ENCODE results near the gene HOMER3. TPM values are rescaled to one million over a fixed set of nuclear protein-coding genes. Genes with fewer than 3 reads are reported as not detected.
"Not testable (repeated sequence)": the region's sequence is repeated elsewhere in the genome, so short reads cannot be mapped to it uniquely, and the experiment has no call there.

Gene HOMER3
- total RNA-seq, 1 donor from 2014 or later: 54.8 TPM

DNA sequence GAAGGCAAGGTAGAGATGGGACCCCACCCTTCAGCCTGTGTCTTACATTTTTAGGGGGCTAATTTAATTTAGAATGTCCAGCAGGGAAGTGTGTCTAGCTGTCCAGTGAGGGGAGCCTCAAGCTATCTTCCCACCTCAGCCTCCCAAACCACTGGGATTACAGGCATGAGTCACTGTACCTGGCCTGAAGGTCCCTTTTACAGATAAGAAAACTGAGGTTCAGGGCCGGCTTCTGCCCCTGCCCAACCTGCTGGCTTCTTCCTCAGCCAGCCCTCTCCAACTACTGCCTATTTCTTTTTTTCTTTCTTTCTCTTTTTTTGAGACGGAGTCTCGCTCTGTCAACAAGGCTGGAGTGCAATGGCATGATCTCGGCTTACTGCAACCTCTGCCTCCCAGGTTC, 19.4 kb upstream of the HOMER3 start:
- peaks cover 16 to 25% (median 21%) of the 10 kb centered on the region in 3 donors for H3K27me3 ChIP-seq (ENCODE audit: control insufficient read depth in 3 of 3, insufficient read depth in 3 of 3, low read length in 3 of 3)
- peaks cover 0 to 3% (median 0%) of the 10 kb centered on the region in 3 donors for H3K4me1 ChIP-seq (ENCODE audit: control insufficient read depth in 3 of 3, insufficient read depth in 3 of 3, low read length in 3 of 3)
- H3K9ac ChIP-seq (ENCODE audit: low read depth in 1 of 3, low read length in 3 of 3): no peak overlapping the region
- no peak overlapping the region for H3K4me3 ChIP-seq (ENCODE audit: low read length in 3 of 3)
- no peaks in the 10 kb centered on the region for H3K9me3 ChIP-seq (ENCODE audit: control insufficient read depth in 3 of 3, low read length in 3 of 3)
- no peak overlapping the region for H3K27ac ChIP-seq (ENCODE audit: low read depth, low read length)
- H3K36me3 ChIP-seq (ENCODE audit: control insufficient read depth in 3 of 3, insufficient read depth in 3 of 3, low read length in 3 of 3): no peaks in the 10 kb centered on the region

- Histone ChIP-seq H3K27ac (ENCODE audit: low read depth, low read length) (no peak overlapping the region), H3K9ac (ENCODE audit: low read depth in 1 of 3, low read length in 3 of 3) (no peak overlapping the region), H3K9me3 (ENCODE audit: control insufficient read depth in 3 of 3, low read length in 3 of 3) (no peaks in the 10 kb centered on the region), H3K36me3 (ENCODE audit: control insufficient read depth in 3 of 3, insufficient read depth in 3 of 3, low read length in 3 of 3) (no peaks in the 10 kb centered on the region), H3K4me3 (ENCODE audit: low read length in 3 of 3) (no peak overlapping the region), H3K4me1 (ENCODE audit: control insufficient read depth in 3 of 3, insufficient read depth in 3 of 3, low read length in 3 of 3) (peaks cover 0 to 8% (median 3%) of the 10 kb centered on the region in 3 donors), H3K27me3 (ENCODE audit: control insufficient read depth in 3 of 3, insufficient read depth in 3 of 3, low read length in 3 of 3) (peaks cover 0 to 2% (median 0%) of the 10 kb centered on the region in 3 donors)
Observed at GRCh38 chr19:18955042-18955441, 14.0 kb upstream of the HOMER3 start.

DNA sequence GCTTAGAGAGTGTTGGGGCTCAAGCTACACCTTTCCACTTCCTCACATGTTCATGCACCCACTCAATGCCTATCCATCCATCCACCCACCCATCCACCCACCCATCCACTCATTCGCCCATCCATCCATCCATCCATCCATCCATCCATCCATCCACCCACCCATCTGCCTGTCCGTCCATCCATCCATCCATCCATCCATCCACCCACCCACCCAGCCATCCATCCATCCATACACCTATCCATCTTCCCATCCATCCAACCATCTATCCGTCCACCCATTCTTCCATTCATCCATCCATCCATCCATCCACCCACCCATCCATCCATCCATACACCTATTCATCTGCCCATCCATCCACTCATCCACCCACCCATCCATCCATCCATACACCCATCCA, 13.1 kb upstream of the HOMER3 start:
- Histone ChIP-seq H3K9ac (ENCODE audit: low read depth in 1 of 3, low read length in 3 of 3) (no peak overlapping the region), H3K36me3 (ENCODE audit: control insufficient read depth in 3 of 3, insufficient read depth in 3 of 3, low read length in 3 of 3) (no peaks in the 10 kb centered on the region), H3K4me3 (ENCODE audit: low read length in 3 of 3) (no peak overlapping the region), H3K4me1 (ENCODE audit: control insufficient read depth in 3 of 3, insufficient read depth in 3 of 3, low read length in 3 of 3) (peaks cover 0 to 8% (median 3%) of the 10 kb centered on the region in 3 donors), H3K27ac (ENCODE audit: low read depth, low read length) (no peak overlapping the region), H3K27me3 (ENCODE audit: control insufficient read depth in 3 of 3, insufficient read depth in 3 of 3, low read length in 3 of 3) (peaks cover 0 to 2% (median 0%) of the 10 kb centered on the region in 3 donors), H3K9me3 (ENCODE audit: control insufficient read depth in 3 of 3, low read length in 3 of 3) (no peaks in the 10 kb centered on the region)

GRCh38 chr19:18952364-18953003, 11.5 kb upstream of the HOMER3 start:
- H3K9ac ChIP-seq (ENCODE audit: low read depth in 1 of 3, low read length in 3 of 3); H3K36me3 ChIP-seq (ENCODE audit: control insufficient read depth in 3 of 3, insufficient read depth in 3 of 3, low read length in 3 of 3); H3K4me1 ChIP-seq (ENCODE audit: control insufficient read depth in 3 of 3, insufficient read depth in 3 of 3, low read length in 3 of 3); H3K27ac ChIP-seq (ENCODE audit: low read depth, low read length); H3K9me3 ChIP-seq (ENCODE audit: control insufficient read depth in 3 of 3, low read length in 3 of 3); H3K4me3 ChIP-seq (ENCODE audit: low read length in 3 of 3); H3K27me3 ChIP-seq (ENCODE audit: control insufficient read depth in 3 of 3, insufficient read depth in 3 of 3, low read length in 3 of 3): not testable (repeated sequence)

- H3K9ac ChIP-seq (ENCODE audit: low read depth in 1 of 3, low read length in 3 of 3): no peak overlapping the region
- peaks cover 0 to 5% (median 3%) of the 10 kb centered on the region in 3 donors for H3K4me1 ChIP-seq (ENCODE audit: control insufficient read depth in 3 of 3, insufficient read depth in 3 of 3, low read length in 3 of 3)
- H3K27me3 ChIP-seq (ENCODE audit: control insufficient read depth in 3 of 3, insufficient read depth in 3 of 3, low read length in 3 of 3): no peaks in the 10 kb centered on the region
- H3K9me3 ChIP-seq (ENCODE audit: control insufficient read depth in 3 of 3, low read length in 3 of 3): no peaks in the 10 kb centered on the region
- H3K27ac ChIP-seq (ENCODE audit: low read depth, low read length): no peak overlapping the region
- no peak overlapping the region for H3K4me3 ChIP-seq (ENCODE audit: low read length in 3 of 3)
- H3K36me3 ChIP-seq (ENCODE audit: control insufficient read depth in 3 of 3, insufficient read depth in 3 of 3, low read length in 3 of 3): peaks cover 0 to 6% (median 4%) of the 10 kb centered on the region in 3 donors
Observed at GRCh38 chr19:18951721-18952281, 10.8 kb upstream of the HOMER3 start.

- H3K27me3 ChIP-seq (ENCODE audit: control insufficient read depth in 3 of 3, insufficient read depth in 3 of 3, low read length in 3 of 3): no peaks in the 10 kb centered on the region
- H3K9ac ChIP-seq (ENCODE audit: low read depth in 1 of 3, low read length in 3 of 3): no peak overlapping the region
- H3K9me3 ChIP-seq (ENCODE audit: control insufficient read depth in 3 of 3, low read length in 3 of 3): no peaks in the 10 kb centered on the region
- H3K36me3 ChIP-seq (ENCODE audit: control insufficient read depth in 3 of 3, insufficient read depth in 3 of 3, low read length in 3 of 3): peaks cover 7 to 12% (median 12%) of the 10 kb centered on the region in 3 donors
- H3K4me3 ChIP-seq (ENCODE audit: low read length in 3 of 3): no peak overlapping the region
- no peak overlapping the region for H3K27ac ChIP-seq (ENCODE audit: low read depth, low read length)
- H3K4me1 ChIP-seq (ENCODE audit: control insufficient read depth in 3 of 3, insufficient read depth in 3 of 3, low read length in 3 of 3): peaks cover 0 to 5% (median 3%) of the 10 kb centered on the region in 3 donors
Observed at GRCh38 chr19:18949858-18950257, 8.8 kb upstream of the HOMER3 start.

DNA sequence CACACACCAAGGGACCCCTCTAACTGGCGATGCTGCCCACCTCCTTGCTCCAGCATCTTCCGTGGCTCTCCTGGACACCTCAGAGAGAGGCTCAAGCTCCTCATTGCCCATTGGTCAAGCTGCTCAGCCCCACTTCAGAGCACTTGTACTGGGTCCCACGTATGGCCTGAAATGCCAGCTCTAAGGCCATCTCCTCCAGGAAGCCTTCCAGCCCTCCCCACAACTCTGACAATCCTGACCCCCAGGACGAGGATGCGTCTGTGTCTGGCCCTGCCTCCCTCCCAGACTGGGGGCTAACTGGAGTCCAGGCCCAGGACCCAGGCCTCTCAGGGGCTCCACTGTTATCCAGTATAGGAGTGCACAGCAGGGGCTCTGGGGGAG, 7.9 kb upstream of the HOMER3 start:
- Histone ChIP-seq H3K36me3 (ENCODE audit: control insufficient read depth in 3 of 3, insufficient read depth in 3 of 3, low read length in 3 of 3) (peaks cover 7 to 12% (median 12%) of the 10 kb centered on the region in 3 donors), H3K27me3 (ENCODE audit: control insufficient read depth in 3 of 3, insufficient read depth in 3 of 3, low read length in 3 of 3) (no peaks in the 10 kb centered on the region), H3K9ac (ENCODE audit: low read depth in 1 of 3, low read length in 3 of 3) (no peak overlapping the region), H3K27ac (ENCODE audit: low read depth, low read length) (no peak overlapping the region), H3K4me3 (ENCODE audit: low read length in 3 of 3) (no peak overlapping the region), H3K9me3 (ENCODE audit: control insufficient read depth in 3 of 3, low read length in 3 of 3) (no peaks in the 10 kb centered on the region), H3K4me1 (ENCODE audit: control insufficient read depth in 3 of 3, insufficient read depth in 3 of 3, low read length in 3 of 3) (peaks cover 0 to 5% (median 3%) of the 10 kb centered on the region in 3 donors)

- Histone ChIP-seq H3K27me3 (ENCODE audit: control insufficient read depth in 3 of 3, insufficient read depth in 3 of 3, low read length in 3 of 3) (no peaks in the 10 kb centered on the region), H3K4me1 (ENCODE audit: control insufficient read depth in 3 of 3, insufficient read depth in 3 of 3, low read length in 3 of 3) (peaks cover 0 to 3% (median 2%) of the 10 kb centered on the region in 3 donors), H3K9me3 (ENCODE audit: control insufficient read depth in 3 of 3, low read length in 3 of 3) (no peaks in the 10 kb centered on the region), H3K27ac (ENCODE audit: low read depth, low read length) (no peak overlapping the region), H3K36me3 (ENCODE audit: control insufficient read depth in 3 of 3, insufficient read depth in 3 of 3, low read length in 3 of 3) (peaks cover 7 to 12% (median 12%) of the 10 kb centered on the region in 3 donors), H3K4me3 (ENCODE audit: low read length in 3 of 3) (no peak overlapping the region), H3K9ac (ENCODE audit: low read depth in 1 of 3, low read length in 3 of 3) (no peak overlapping the region)
Observed at GRCh38 chr19:18948075-18948975, 7.3 kb upstream of the HOMER3 start.

DNA sequence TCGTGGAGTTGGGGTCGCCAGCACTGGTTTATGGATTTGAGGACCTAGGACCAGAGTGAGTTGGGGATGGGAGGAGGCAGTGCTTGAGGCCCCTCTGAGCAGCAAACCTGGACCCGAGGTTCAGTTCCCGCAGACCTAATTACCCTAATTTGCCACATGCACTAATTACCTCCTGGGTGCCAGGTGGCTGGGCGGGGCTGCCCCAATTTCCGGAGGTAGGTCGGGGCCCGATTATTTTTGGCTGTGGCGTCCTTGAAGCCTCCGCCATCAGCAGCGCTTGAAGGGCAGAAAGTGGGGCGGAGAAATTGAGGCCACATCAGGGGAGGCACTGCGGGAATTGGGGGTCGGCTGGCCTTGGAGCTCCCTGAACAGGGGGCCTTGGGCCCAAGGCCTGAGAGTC, 5.9 kb upstream of the HOMER3 start:
- Histone ChIP-seq H3K4me1 (ENCODE audit: control insufficient read depth in 3 of 3, insufficient read depth in 3 of 3, low read length in 3 of 3) (peaks cover under 1 to 2% (median under 1%) of the 10 kb centered on the region in 3 donors), H3K36me3 (ENCODE audit: control insufficient read depth in 3 of 3, insufficient read depth in 3 of 3, low read length in 3 of 3) (peaks cover 7 to 12% (median 12%) of the 10 kb centered on the region in 3 donors)

DNA sequence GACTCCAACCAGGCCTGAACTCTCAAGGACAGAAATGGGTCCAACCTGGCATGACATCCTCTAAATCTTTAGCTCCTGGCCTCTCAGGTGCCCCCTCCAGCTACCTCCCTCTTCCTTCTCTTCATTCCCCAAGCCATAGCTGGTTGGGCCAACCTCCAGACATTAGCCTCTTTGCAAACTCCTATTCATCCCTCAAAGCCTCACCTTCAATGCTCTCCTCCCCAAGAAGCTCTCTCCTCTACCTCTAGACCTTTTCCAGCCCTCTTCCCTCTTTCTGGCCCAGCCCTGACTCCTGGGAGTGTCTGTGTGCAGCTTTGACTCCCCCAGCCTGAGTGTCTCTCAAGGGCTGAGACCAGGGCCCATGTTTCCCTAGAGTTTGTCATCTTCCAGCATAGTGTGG, 5.3 kb upstream of the HOMER3 start:
- H3K36me3 ChIP-seq (ENCODE audit: control insufficient read depth in 3 of 3, insufficient read depth in 3 of 3, low read length in 3 of 3): peaks cover 7 to 12% (median 12%) of the 10 kb centered on the region in 3 donors
- no peaks in the 10 kb centered on the region for H3K9me3 ChIP-seq (ENCODE audit: control insufficient read depth in 3 of 3, low read length in 3 of 3)
- no peak overlapping the region for H3K27ac ChIP-seq (ENCODE audit: low read depth, low read length)
- no peak overlapping the region for H3K4me3 ChIP-seq (ENCODE audit: low read length in 3 of 3)
- H3K27me3 ChIP-seq (ENCODE audit: control insufficient read depth in 3 of 3, insufficient read depth in 3 of 3, low read length in 3 of 3): no peaks in the 10 kb centered on the region
- no peak overlapping the region for H3K9ac ChIP-seq (ENCODE audit: low read depth in 1 of 3, low read length in 3 of 3)
- H3K4me1 ChIP-seq (ENCODE audit: control insufficient read depth in 3 of 3, insufficient read depth in 3 of 3, low read length in 3 of 3): peaks cover 6 to 8% (median 6%) of the 10 kb centered on the region in 3 donors

More for the DNA sequence above, 5.9 kb upstream of the HOMER3 start:
- Histone ChIP-seq H3K4me3 (ENCODE audit: low read length in 3 of 3) (no peak overlapping the region), H3K27ac (ENCODE audit: low read depth, low read length) (no peak overlapping the region), H3K9me3 (ENCODE audit: control insufficient read depth in 3 of 3, low read length in 3 of 3) (no peaks in the 10 kb centered on the region), H3K9ac (ENCODE audit: low read depth in 1 of 3, low read length in 3 of 3) (no peak overlapping the region), H3K27me3 (ENCODE audit: control insufficient read depth in 3 of 3, insufficient read depth in 3 of 3, low read length in 3 of 3) (no peaks in the 10 kb centered on the region)

Measured in skeletal muscle tissue (tissue), 4 donors.